OCI-LY1 (cell line): Measurements from ENCODE around the gene IFI30.

Source experiments
- EZH2 ChIP-seq: fragments of 200-600 bp; sonication (generic), shearing (Covaris generic); IDR thresholded peaks from 2 replicates; pipeline ENCODE4 v1.8.0; 2017; ENCODE audit warnings: borderline replicate concordance, mixed run types, mild to moderate bottlenecking, antibody characterized with exemption, low read length, moderate library complexity, mixed read lengths
- TF ChIP-seq, protein P1 (sequence below): fragments of 200-600 bp; sonication (generic), shearing (Covaris generic); IDR thresholded peaks from 2 replicates; pipeline ENCODE4 v1.5.1; 2017; ENCODE audit warnings: mild to moderate bottlenecking, antibody characterized with exemption, low read length, moderate library complexity, mixed read lengths

- TF ChIP-seq, protein P1, sequence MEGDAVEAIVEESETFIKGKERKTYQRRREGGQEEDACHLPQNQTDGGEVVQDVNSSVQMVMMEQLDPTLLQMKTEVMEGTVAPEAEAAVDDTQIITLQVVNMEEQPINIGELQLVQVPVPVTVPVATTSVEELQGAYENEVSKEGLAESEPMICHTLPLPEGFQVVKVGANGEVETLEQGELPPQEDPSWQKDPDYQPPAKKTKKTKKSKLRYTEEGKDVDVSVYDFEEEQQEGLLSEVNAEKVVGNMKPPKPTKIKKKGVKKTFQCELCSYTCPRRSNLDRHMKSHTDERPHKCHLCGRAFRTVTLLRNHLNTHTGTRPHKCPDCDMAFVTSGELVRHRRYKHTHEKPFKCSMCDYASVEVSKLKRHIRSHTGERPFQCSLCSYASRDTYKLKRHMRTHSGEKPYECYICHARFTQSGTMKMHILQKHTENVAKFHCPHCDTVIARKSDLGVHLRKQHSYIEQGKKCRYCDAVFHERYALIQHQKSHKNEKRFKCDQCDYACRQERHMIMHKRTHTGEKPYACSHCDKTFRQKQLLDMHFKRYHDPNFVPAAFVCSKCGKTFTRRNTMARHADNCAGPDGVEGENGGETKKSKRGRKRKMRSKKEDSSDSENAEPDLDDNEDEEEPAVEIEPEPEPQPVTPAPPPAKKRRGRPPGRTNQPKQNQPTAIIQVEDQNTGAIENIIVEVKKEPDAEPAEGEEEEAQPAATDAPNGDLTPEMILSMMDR: no peak
- no peak for TF ChIP-seq EZH2
These were observed 41.3 kb downstream of the IFI30 start for GRCh38 chr19:18214779-18215433.
